Measurements from ENCODE around the gene TMEM120A.

Gene TMEM120A

DNA sequence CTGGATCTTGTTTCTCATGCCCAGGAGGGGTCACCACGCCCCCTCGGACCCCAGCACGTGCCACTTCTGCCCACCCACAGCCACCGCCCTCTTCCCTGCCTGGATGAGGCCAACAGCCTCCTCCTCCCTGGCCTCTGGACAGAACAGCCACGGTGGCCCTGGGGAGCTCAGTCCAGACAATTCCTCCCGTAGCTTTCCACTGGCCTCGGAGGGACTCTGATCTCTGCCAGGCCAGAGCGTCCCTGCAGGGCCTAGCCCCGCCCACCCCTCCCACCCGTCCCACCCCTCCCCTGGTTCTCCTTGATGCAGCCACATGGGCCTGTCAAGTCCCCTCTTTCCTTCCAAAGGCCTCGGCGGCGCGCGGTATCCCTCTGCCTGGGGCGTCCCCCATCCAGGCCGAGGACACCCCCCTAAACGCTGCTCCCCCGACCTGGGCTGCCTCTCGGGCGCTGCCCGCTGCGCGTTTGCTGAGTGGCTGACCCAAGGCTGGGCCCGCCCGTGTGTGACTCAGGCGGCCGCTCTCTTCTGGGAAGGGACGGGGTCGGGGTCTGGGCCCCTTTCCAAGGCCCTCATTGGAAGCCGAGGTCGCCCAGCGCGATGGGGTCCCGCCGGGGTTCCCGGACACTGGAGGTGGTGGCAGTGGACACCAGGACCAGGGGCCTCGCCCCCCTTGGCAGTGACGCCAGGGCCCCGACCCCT is 557 bp downstream of the TMEM120A start:
- no peak for DNase-seq

GRCh38 chr7:75992083-75992755 is 2.2 kb downstream of the TMEM120A start:
- no peak for DNase-seq

GRCh38 chr7:75991531-75992082 is 2.8 kb downstream of the TMEM120A start:
- DNase-seq = no peak

DNA sequence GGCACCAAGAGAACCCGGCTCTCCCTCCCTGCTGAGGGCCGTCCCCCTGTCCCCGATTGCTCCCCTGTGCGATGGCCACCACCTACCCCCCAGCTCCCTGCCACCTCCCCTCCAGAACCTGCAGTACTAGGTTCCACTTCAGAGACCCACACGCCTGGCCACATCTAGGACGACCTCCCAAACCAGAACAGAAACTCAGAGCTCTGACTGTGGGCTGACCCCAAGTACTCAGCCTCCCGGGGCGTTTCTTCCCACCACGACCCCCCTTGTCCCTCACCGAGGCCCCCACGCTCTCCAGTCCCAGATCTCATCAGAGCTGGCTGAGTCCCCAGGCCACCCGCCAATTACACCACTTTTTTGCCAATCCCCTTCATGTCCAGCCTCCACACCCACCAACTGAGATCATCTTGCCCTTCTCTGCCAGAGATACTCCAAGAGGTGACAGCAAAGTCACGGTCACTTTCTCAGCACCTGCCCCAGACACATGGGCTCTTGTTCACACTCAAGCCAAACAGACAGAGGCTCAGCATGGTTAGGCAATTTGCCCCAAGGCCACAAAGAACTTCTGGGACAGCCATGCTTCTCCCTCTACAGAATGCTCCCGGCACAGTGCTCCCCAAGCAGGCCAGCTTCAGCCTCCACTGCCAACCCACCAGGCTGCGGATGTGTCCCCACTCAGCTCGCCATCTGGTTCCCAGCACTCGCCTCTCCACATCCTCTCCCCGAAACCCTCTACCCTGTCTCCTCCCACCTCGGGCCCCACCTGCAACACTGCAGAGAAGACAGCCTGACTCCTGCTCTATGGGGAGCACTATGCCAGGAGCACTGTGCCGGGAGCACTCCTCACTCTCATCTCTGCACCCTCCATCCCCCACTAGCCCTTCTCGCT is 4.7 kb downstream of the TMEM120A start:
- DNase-seq = no peak

DNA sequence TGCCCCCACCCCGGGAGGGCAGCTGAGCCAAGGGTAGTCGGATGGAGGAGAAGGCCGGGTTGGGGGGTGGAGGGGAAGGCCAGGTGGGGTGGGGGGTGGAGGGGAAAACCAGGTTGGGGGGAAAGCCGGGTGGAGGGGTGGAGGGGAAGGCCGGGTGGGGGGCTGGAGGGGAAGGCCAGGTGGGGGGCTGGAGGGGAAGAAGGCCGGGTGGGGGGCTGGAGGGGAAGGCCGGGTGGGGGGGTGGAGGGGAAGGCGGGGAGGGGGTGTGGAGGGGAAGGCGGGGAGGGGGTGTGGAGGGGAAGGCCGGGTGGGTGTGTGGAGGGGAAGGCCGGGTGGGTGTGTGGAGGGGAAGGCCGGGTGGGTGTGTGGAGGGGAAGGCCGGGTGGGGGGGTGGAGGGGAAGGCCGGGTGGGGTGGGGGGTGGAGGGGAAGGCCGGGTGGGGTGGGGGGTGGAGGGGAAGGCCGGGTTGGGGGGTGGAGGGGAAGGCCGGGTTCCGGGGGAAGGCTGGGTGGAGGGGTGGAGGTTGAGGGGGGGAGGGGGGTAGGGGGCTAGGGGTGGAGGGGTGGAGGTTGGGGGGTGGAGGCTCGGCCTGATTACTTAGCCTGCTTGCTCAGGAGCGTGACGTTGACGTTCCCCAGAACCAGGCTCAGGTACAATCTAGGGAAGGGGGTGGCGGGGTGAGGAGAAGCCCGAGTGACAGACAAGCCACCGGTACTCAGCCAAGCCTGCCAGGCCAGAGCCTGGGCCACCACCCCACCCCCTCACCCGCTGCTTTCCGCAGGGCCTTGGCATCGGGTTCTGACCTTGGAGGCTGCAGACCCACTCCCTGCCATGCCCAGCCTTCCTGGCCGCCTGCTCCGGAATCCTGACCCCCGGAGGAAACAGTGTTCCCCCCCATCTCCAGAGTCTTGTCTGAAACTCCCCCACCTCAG is 5.6 kb downstream of the TMEM120A start:
- no peak for DNase-seq

DNA sequence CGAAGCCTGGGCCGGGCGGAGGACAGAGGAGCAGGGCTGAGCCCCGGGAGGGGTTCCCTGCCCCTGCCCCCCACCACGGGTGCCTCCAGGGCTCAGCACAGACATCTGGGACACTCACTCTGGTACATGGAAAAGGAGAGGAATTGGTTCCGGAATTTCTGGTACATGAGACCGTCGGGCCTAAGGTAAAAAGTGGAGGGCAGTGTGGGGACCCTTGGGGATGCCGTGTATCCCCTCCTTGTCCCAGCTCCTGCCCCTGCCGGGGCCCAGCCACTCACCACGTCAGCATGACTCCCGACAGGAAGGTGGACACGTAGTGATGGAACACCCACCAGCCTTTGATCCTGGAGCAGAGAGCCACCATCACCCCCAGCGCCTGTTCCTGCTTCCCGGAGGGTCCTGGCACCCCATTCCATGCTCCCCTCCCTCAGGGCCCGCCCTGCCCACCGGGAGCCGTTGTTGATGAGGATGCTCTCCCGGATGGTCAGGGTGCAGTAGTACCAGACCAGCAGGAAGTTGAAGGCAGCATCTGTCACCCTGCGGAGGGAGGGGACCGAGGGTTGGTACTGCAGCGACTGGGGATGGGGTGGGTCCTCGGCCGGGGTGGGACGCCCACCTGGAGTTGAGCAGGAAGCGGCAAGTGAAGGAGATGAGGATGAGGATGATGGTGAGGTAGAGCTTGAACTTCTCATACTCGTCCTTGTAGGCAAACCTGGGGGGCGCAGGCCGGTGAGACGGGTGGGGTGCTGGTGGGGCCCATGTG is 6.4 kb downstream of the TMEM120A start:
- DNase-seq = no peak

GRCh38 chr7:75987026-75987804 is 7.2 kb downstream of the TMEM120A start:
- DNase-seq = no peak

DNA sequence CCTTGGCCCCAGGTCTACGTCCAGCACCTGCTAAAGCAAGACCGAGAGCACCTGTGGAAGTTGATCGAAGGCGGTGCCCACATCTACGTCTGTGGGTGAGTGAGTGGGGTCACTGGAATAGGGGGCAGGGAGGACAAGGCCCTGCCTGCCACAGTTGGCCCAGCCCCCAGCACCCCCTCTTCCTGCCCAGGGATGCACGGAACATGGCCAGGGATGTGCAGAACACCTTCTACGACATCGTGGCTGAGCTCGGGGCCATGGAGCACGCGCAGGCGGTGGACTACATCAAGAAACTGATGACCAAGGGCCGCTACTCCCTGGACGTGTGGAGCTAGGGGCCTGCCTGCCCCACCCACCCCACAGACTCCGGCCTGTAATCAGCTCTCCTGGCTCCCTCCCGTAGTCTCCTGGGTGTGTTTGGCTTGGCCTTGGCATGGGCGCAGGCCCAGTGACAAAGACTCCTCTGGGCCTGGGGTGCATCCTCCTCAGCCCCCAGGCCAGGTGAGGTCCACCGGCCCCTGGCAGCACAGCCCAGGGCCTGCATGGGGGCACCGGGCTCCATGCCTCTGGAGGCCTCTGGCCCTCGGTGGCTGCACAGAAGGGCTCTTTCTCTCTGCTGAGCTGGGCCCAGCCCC is 8.1 kb downstream of the TMEM120A start:
- no peak for DNase-seq

GRCh38 chr7:75985518-75986146 is 8.8 kb downstream of the TMEM120A start:
- no peak for DNase-seq

DNA sequence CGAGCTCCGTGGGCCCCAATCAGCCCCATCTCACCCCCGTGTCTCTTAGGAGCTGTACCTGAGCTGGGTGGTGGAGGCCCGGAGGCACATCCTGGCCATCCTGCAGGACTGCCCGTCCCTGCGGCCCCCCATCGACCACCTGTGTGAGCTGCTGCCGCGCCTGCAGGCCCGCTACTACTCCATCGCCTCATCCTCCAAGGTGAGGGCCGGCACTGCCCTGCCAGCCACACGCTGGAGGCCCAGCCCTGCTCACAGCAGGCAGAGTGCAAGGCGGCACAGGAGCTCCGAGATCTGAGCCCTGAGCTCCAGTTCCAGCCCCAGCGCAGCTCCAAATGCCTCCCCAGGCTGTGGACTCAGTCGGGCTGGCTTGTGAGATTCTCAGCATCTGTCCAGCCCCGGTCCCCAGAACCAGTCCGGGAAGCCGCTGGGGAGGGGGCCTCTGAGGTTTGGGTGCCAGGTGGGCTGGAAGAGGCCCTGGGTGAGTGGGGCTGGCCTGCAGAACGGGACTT is 9.3 kb downstream of the TMEM120A start:
- no peak for DNase-seq

DNA sequence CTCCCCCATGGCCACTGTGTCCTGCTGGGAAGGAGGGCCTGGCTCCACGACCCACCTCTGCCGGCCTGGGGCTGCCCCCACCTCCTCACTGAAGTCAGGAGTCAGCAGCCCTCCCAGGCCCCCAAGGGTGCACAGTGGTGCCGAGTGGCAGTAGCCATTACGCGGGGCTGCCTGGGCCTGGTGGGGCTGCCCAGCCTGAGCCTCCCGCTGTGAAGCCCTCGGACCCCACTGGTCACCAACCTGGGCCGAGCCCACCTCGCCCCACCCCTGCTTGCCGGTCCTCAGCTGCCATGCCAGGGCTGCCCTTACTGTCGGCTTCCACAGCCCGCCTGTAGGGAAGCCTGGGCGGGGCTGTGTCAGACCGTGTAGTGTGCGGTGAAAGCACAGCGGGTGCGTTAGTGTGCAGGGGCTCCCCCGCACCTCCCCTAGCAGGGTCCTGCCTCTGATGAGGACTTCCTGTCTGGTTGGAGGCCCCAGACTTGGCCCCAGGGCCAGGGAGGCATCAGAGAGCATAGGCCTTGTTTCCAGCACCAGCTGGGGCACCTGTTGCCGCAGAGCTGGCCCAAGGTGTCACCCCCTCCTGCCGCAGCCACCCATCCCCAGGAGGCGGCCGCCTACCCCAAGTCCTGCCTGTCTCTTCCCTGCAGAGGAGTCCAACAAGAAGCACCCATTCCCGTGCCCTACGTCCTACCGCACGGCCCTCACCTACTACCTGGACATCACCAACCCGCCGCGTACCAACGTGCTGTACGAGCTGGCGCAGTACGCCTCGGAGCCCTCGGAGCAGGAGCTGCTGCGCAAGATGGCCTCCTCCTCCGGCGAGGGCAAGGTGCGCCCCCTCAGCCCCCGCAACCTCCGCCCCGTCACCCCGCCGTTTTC is 10.0 kb downstream of the TMEM120A start:
- DNase-seq = no peak

DNA sequence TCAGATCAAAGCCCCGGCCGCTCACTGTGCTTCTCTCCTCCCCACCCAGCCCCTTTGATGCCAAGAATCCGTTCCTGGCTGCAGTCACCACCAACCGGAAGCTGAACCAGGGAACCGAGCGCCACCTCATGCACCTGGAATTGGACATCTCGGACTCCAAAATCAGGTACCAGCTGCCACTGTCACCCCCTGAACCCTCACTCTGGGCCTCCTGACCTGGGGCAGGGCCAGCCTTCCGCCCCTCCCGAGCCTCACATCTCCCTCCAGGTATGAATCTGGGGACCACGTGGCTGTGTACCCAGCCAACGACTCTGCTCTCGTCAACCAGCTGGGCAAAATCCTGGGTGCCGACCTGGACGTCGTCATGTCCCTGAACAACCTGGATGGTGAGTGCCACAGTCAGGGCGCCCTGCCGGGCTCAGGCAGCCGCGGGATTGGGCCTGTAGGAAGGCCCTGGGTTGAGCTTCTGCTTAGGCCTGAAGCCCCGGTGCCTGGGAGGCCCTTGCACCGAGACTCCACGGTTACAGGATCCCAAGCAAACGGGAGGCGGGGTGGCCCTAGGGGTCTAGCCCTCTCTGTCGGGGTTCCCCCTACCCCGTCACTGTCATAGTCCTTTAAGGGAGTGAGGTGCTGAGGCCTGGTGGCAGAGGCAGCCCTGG is 10.8 kb downstream of the TMEM120A start:
- no peak for DNase-seq

- no peak for DNase-seq
Measured at GRCh38 chr7:75982306-75983064, 11.9 kb downstream of the TMEM120A start.

DNA sequence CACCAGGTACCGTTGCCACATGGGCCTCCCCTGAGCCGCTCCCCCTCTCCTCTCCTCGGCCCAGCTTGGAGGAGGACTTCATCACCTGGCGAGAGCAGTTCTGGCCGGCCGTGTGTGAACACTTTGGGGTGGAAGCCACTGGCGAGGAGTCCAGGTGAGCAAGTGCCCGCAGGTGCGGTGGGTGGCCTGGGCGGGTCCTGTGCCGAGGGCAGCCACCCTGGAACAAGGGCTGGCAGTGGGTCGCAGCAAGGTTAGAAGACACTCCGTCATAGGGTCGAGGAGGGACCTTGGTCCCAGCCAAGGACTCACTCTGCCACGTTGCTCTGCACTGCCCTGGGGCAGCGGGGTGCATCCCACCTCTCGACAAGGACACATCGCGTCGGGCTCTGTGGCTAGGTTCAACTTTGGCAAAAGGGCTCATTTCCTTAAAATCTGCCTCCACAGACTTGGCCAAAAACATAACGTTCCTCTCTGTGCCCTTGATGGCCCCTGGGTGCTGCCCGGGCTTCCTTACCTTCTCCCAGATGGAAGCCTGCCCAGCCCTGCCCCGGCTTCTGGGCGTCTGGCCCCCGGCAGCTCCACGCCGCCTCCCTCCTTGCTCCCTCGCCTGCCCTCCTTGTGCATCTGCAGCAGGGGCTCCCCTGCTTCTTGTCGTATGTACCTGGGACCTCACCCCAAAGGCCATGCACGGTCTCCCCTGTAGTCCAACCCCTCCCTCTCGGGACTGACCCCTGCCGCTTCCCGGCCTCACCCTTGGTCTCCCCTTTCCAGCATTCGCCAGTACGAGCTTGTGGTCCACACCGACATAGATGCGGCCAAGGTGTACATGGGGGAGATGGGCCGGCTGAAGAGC is 12.7 kb downstream of the TMEM120A start:
- no peak for DNase-seq

DNA sequence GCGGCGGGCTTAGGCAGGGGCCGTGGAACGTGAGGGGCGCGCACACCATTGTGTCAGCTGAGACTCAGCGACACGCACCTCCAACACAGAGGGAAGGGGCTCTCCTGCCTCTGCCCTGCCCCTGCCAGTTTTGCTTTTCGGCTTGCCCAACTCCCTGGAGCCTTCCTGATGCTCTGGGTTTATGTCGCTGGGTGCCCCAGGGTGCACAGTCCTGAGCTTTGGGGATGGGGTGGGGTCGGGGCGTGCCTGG is 13.3 kb downstream of the TMEM120A start:
- DNase-seq = no peak
